GM19099 (cell line): Measurements from ENCODE around the gene MEN1.

Experiments
- POLR2A ChIP-seq: IDR thresholded peaks from 3 replicates; pipeline ENCODE4 v1.6.1; 2011; ENCODE audit warnings: low read depth; ENCODE audit not compliant: insufficient read length; ENCODE audit errors: extremely low read depth

MEN1 gene

GRCh38 chr11:64826578-64827450 is 16.5 kb upstream of the MEN1 start:
- no peak for TF ChIP-seq POLR2A

GRCh38 chr11:64826062-64826461 is 15.7 kb upstream of the MEN1 start:
- TF ChIP-seq POLR2A = no peak

- no peak for TF ChIP-seq POLR2A
Observed at GRCh38 chr11:64823568-64824119, 13.3 kb upstream of the MEN1 start.

- no peak for TF ChIP-seq POLR2A
Observed at GRCh38 chr11:64817476-64817875, 7.1 kb upstream of the MEN1 start.

DNA sequence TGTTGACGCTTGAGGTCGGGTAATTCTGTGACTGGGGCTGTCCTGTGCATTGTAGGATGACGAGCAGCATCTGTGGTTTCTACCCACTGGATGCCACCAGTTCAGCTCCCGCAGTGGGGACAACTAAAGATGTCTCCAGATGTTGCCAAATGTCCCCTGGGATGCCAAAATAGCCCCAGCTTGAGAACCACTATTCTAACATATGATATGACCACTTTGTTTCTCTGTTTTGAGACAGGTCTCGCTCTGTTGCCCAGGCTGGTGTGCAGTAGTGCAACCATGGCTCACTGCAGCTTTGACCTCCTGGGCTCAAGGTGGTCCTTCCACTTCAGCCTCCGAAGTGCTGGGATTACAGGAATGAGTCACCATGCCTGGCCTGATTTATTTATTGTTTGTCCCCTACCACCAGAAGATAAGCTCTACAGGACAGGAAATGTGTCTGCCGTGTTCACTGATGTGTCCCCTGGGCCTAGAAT is 4.4 kb upstream of the MEN1 start:
- TF ChIP-seq POLR2A = no peak

GRCh38 chr11:64813826-64814225 is 3.5 kb upstream of the MEN1 start:
- no peak for TF ChIP-seq POLR2A

- TF ChIP-seq POLR2A = no peak
Observed at GRCh38 chr11:64810891-64811272, 531 bp upstream of the MEN1 start.

DNA sequence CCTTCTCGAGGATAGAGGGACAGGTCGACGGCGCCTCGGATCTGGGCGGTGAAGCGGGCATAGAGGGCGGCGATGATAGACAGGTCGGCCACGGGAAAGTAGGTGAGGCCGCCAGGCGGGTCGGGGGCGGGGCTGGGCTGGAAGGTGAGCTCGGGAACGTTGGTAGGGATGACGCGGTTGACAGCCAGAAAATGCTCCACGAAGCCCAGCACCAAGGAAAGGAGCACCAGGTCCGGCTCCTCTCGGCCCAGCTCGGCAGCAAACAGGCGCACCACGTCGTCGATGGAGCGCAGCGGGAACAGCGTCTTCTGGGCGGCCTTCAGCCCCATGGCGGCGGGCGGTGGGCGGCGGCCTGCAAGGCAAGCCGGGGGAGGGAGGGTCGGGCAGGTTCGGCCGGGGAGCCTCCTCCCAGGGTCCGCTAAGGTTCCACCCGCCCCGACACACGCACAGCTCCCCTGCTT is 540 bp downstream of the MEN1 start:
- no peak for TF ChIP-seq POLR2A

DNA sequence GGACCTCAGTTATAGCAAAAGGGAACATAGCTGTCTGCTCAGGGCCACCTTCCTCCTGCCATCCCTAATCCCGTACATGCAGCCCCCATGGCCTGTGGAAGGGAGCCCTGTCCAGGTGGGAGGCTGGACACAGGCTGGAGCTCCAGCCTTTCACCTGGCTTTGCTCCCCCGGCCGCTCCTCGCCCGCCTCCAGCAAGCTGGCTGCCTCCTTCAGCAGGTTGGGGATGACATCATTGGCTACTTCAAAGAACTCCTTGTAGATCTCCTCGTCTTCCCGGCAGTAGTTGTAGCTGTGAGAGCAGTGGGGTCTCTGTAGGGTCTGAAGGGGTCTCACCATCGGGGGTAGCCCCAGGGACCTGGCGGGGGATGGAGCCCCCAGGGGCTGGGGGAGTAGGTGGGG is 4.9 kb downstream of the MEN1 start:
- TF ChIP-seq POLR2A = no peak

DNA sequence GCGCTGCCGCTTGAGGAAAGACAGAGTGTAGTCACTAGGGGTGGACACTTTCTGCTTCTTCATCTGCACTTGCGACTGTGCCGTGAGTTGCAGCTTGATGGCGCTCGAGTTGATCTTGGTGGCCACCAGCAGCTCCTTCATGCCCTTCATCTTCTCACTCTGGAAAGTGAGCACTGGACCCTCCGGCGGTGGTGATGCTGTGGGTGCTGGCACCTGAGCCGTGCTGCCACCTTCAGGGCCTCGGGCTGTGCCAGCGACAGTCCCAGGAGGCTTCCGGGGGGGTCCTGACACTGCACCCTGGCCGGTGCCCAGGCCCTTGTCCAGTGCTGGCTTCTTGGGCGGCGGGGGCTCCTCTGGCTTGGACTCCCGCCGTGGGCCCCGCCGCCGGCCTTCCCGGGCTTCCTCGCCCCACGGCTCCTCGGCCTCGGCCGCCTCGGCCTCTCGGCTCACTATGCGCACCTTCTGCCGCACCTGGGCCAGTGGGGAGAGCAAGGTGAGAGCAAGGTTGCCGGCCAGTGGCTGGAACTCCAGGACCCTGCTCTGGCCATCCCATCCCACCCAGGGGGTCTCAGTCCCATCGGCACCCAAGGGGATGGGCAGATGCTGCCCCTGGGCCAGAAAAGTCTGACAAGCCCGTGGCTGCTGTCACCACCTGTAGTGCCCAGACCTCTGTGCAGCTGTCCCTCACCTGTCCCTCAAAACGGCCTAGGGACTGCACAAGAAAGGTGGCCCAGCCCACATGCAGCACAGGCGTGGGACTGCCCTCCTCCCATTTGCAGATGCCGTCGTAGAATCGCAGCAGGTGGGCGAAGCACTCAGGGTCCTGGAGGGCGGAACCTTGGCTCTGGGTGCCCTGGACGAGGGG is 5.8 kb downstream of the MEN1 start:
- TF ChIP-seq POLR2A = no peak

- TF ChIP-seq POLR2A = no peak
Observed at GRCh38 chr11:64803846-64804345, 6.5 kb downstream of the MEN1 start.

GRCh38 chr11:64803158-64803845 is 7.0 kb downstream of the MEN1 start, which contains the start of gene MAP4K2:
Gene MAP4K2, minus strand, starts transcription at chr11:64803214. Its CDS starts 65 bp downstream, at chr11:64803149.
- peak; percentile 52 for TF ChIP-seq POLR2A

GRCh38 chr11:64802370-64803157 is 7.8 kb downstream of the MEN1 start:
- peak; percentile 26 for TF ChIP-seq POLR2A

- TF ChIP-seq POLR2A = no peak
Observed at GRCh38 chr11:64801561-64802369, 8.6 kb downstream of the MEN1 start.

DNA sequence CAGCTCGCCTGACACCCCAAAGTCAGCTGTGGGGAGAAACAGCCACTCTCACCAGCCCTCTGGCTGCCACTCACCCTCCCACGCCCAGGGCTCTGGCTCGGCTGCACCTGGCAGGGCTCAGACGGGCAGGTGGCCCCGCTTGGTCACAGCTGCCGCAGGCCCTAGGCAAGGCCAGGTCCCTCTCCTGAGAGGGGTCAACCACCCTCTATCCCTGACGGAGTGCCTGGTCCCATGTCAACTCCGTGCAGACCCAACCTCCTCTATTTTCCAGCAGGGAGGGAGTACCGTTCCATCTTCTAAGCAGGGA is 9.2 kb downstream of the MEN1 start:
- no peak for TF ChIP-seq POLR2A
